NT2/D1 (cell line): ENCODE data around the gene AGBL1.

Experiments
- DNase-seq: peaks from one replicate; pipeline ENCODE4 v3.0.0-alpha.2; 2011; ENCODE audit warnings: low read depth, low spot score
- H3K27me3 ChIP-seq: 2 replicates; pipeline ENCODE4 v1.6.0; 2011; ENCODE audit warnings: mild to moderate bottlenecking; ENCODE audit not compliant: insufficient read length, insufficient read depth
- H3K36me3 ChIP-seq: 2 replicates; pipeline ENCODE4 v1.6.1; 2011; ENCODE audit warnings: mild to moderate bottlenecking, low read length, mixed read lengths; ENCODE audit not compliant: insufficient read depth, insufficient read length
- H3K4me1 ChIP-seq: 2 replicates; pipeline ENCODE4 v1.5.1; 2011; ENCODE audit not compliant: insufficient read depth, insufficient read length
- H3K4me3 ChIP-seq: 2 replicates; pipeline ENCODE4 v1.5.1; 2011; ENCODE audit warnings: low read depth; ENCODE audit not compliant: insufficient read length
- H3K9ac ChIP-seq: 2 replicates; pipeline ENCODE4 v1.6.0; 2011; ENCODE audit warnings: low read depth; ENCODE audit not compliant: insufficient read length
- H3K9me3 ChIP-seq: 2 replicates; pipeline ENCODE4 v1.5.1; 2011; ENCODE audit warnings: mild to moderate bottlenecking, low read length; ENCODE audit not compliant: insufficient read depth
- SUZ12 ChIP-seq: IDR thresholded peaks from 2 replicates; pipeline ENCODE4 v1.6.1; 2011; ENCODE audit not compliant: insufficient read length, insufficient read depth; ENCODE audit errors: extremely low read depth
- YY1 ChIP-seq: IDR thresholded peaks from 2 replicates; pipeline ENCODE4 v1.6.1; 2011; ENCODE audit not compliant: insufficient read length, insufficient read depth
- ZNF274 ChIP-seq: IDR thresholded peaks from 2 replicates; pipeline ENCODE4 v1.6.1; 2011; ENCODE audit warnings: mild to moderate bottlenecking, low read depth, low read length

Gene AGBL1

GRCh38 chr15:86327230-86327865, 247.7 kb downstream of the AGBL1 start:
- Histone ChIP-seq H3K27me3 (no peaks in the 10 kb centered on the region), H3K36me3 (no peaks in the 10 kb centered on the region), H3K4me1 (no peaks in the 10 kb centered on the region), H3K4me3 (no peak overlapping the region), H3K9me3 (peaks cover 19% of the 10 kb centered on the region), H3K9ac (no peak overlapping the region)
- TF ChIP-seq SUZ12 = no peak
- no peak for TF ChIP-seq YY1
- TF ChIP-seq ZNF274 = no peak
- DNase-seq = no peak

DNA sequence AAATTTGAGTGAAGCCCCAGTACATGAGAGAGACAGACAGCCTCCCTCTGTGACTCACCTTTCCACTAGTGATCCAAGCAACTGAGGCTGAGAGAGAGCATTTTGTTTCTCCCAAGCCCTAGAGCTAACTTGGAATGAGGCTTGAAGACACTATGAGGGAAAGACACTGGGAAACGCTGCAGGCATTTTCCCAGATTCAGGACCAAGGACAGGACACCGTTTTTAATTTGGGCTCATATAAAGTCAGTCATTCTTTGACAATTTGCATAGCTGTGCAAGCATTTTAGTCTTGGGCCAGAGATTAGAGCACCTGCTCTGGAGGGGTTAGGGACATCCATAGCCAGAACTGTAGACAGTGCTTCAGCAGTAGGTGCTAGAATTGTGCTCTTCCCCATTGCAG, 249.0 kb downstream of the AGBL1 start:
- Histone ChIP-seq H3K4me3 (no peak overlapping the region), H3K9me3 (peaks cover 19% of the 10 kb centered on the region), H3K4me1 (no peaks in the 10 kb centered on the region), H3K27me3 (no peaks in the 10 kb centered on the region), H3K36me3 (no peaks in the 10 kb centered on the region), H3K9ac (no peak overlapping the region)
- TF ChIP-seq ZNF274 (no peak), YY1 (no peak), SUZ12 (no peak)
- DNase-seq = no peak

DNA sequence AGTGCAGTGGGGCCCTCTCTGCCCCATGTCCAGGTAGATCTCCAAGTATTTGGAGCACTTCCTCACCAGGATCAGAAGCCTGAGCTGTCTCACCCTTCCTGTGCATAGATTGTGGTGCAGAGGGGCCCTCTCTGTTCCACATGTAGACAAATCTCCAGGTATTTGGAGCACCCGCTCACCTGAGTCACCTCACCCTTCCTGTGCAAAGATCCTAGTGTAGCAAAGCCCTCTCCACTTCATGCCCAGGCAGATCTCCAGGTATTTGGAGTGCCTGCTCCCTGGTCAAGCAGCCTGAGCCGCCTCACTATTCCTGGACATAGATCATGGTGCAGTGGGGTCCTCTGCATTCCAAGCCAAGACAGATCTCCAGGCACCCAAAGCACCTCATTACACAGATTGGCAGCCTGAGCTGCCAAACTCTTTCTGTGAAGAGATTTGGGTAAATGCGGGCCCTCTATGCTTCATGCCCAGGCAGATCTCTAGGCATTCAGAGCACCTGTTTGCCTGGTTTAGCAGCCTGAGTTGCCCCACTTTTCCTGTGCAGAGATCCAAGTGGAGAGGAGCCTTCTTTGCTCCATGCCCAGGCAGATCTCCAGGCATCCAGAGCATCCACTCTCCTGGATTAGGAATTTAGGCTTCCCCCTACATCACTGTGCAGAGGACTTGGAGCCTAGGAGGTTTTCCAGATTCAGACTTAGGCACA, 249.8 kb downstream of the AGBL1 start:
- no peak for DNase-seq
- H3K36me3 ChIP-seq = no peaks in the 10 kb centered on the region
- H3K4me3 ChIP-seq = no peak overlapping the region
- TF ChIP-seq ZNF274 (no peak), SUZ12 (no peak), YY1 (no peak)
- H3K4me1 ChIP-seq = no peaks in the 10 kb centered on the region
- H3K27me3 ChIP-seq = no peaks in the 10 kb centered on the region
- H3K9ac ChIP-seq = no peak overlapping the region
- peaks cover 19% of the 10 kb centered on the region for H3K9me3 ChIP-seq

DNA sequence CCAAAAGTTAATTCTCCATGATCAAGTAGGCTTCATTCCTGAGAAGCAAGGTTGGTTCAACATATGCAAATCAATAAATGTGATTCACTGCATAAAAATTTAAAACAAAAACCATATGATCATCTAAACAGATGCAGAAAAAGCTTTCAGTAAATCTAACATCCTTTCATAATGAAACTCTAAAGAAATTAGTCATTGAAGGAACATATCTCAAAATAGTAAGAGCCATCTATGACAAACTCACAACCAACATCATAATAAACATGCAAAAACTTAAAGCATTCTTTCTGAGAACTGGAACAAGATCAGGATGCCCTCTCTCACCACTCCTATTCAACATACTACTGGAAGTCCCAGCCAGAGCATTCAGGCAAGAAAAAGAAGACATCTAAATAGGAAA, 254.1 kb downstream of the AGBL1 start:
- TF ChIP-seq ZNF274 (no peak), YY1 (no peak), SUZ12 (no peak)

GRCh38 chr15:86336051-86336788, 256.5 kb downstream of the AGBL1 start:
- DNase-seq = no peak
- Histone ChIP-seq H3K27me3 (no peaks in the 10 kb centered on the region), H3K9ac (no peak overlapping the region), H3K4me1 (no peaks in the 10 kb centered on the region), H3K9me3 (no peaks in the 10 kb centered on the region; the same call in 1 of the 2 replicates), H3K36me3 (no peaks in the 10 kb centered on the region), H3K4me3 (no peak overlapping the region)
- no peak for TF ChIP-seq YY1
- TF ChIP-seq ZNF274 = no peak

More for the DNA sequence above, 254.1 kb downstream of the AGBL1 start:
- no peak for DNase-seq
- no peaks in the 10 kb centered on the region for H3K36me3 ChIP-seq
- H3K9me3 ChIP-seq = peaks cover 14% of the 10 kb centered on the region
- H3K27me3 ChIP-seq = no peaks in the 10 kb centered on the region
- H3K4me3 ChIP-seq = no peak overlapping the region
- no peak overlapping the region for H3K9ac ChIP-seq
- H3K4me1 ChIP-seq = no peaks in the 10 kb centered on the region

DNA sequence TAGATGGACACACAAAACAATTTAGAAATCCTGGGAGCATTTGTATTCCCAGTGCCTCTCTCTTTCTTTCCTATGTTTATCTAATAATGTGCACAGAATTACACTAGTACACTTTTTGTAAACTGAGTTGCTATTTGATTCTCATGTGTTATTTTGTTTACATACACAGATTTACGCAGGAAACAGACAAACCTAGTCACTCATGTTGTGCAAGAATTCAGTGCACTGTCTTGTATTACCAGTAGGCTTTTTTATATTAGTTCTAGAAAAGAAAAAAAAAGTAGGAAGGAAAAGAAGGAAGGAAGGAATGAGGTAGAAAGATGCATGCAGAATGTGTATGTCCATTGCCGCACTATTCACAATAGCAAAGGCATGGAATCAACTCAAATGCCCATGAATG, 257.4 kb downstream of the AGBL1 start:
- TF ChIP-seq SUZ12 (no peak), YY1 (no peak), ZNF274 (no peak)
- no peak overlapping the region for H3K4me3 ChIP-seq
- H3K36me3 ChIP-seq = no peaks in the 10 kb centered on the region
- H3K27me3 ChIP-seq = no peaks in the 10 kb centered on the region
- H3K9me3 ChIP-seq = no peaks in the 10 kb centered on the region
- no peak for DNase-seq
- no peaks in the 10 kb centered on the region for H3K4me1 ChIP-seq
- no peak overlapping the region for H3K9ac ChIP-seq

DNA sequence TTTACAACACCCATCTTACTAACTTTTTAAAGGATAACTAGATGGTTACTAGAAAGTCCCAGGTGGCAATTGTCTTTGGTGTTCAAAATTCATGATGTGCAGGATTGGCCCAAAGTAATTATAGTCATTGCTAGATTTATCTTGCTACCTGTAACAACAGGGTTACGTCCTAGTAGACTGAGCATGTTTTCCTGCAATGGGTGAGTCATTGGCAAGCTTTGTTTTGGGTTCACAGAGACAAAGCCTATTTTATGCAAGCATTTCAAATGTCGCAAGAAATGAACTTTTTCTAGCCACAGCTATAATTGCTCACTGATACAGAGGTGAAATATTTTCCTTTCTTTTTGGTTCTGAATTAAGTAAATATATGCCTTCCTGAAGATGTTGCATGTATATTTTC, 267.6 kb downstream of the AGBL1 start:
- TF ChIP-seq ZNF274 (no peak), YY1 (no peak), SUZ12 (no peak)
- no peak overlapping the region for H3K9ac ChIP-seq
- H3K36me3 ChIP-seq = no peaks in the 10 kb centered on the region
- DNase-seq = no peak
- H3K27me3 ChIP-seq = no peaks in the 10 kb centered on the region
- H3K4me3 ChIP-seq = no peak overlapping the region
- H3K9me3 ChIP-seq = no peaks in the 10 kb centered on the region
- H3K4me1 ChIP-seq = no peaks in the 10 kb centered on the region
